NB4 (cell line): Measurements from ENCODE around the gene TXN2.

ENCODE experiments used
- POLR2A ChIP-seq: IDR thresholded peaks from 2 replicates; pipeline ENCODE4 v1.6.1; 2011; ENCODE audit warnings: mild to moderate bottlenecking; ENCODE audit not compliant: insufficient read length; ENCODE audit errors: extremely low read depth
- TF ChIP-seq, protein P1 (sequence below): IDR thresholded peaks from one replicate; pipeline ENCODE4 v1.5.1; 2012; ENCODE audit warnings: low read depth, low read length
- TF ChIP-seq, protein P2 (sequence below): IDR thresholded peaks from 2 replicates; pipeline ENCODE4 v1.6.1; 2011; ENCODE audit warnings: low read depth, low read length

DNA sequence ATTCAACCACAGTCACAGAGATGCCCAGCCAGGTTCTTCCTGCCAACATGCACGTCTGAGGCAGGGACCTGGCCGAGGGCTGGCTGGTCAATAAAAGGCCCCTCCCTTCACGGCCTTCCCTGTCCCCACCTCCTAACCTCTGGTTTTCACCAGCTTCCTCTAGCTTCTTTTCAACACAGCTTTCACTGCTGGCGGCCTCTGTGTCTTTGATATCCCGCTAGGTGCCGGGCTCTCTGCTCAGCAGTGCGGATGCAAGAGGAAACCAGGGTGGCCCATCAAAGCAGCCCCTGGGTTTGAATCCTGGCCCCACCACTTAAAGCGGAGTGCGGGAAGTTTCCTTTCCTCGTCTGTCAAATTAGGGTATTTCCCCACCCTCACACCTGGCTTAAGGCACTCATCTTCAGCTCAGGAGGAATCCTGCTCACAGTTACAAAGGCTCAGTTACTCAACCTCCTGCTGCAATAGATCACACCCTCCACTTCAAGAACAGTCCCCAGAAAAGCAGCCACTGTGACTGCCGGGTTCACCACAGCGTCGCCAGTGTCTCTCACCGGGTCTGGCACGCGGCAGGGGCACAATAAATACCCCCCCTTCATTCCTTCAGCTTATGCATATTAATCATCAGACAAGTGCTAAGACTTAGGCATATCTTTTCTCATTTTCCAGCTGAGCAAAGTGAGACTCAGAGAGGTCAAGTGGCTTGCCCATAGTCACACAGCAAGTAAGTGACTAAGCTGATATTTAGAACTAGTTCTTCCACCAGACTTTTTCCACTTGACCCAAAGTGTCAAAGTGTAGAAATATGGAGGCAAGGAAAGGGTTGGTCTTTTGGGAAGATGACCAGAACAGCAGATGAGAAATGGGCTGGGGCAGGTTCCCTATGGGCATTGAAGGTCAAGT is 45.7 kb downstream of the TXN2 start:
- TF ChIP-seq, protein P1, sequence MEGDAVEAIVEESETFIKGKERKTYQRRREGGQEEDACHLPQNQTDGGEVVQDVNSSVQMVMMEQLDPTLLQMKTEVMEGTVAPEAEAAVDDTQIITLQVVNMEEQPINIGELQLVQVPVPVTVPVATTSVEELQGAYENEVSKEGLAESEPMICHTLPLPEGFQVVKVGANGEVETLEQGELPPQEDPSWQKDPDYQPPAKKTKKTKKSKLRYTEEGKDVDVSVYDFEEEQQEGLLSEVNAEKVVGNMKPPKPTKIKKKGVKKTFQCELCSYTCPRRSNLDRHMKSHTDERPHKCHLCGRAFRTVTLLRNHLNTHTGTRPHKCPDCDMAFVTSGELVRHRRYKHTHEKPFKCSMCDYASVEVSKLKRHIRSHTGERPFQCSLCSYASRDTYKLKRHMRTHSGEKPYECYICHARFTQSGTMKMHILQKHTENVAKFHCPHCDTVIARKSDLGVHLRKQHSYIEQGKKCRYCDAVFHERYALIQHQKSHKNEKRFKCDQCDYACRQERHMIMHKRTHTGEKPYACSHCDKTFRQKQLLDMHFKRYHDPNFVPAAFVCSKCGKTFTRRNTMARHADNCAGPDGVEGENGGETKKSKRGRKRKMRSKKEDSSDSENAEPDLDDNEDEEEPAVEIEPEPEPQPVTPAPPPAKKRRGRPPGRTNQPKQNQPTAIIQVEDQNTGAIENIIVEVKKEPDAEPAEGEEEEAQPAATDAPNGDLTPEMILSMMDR: no peak
- TF ChIP-seq, protein P2, sequence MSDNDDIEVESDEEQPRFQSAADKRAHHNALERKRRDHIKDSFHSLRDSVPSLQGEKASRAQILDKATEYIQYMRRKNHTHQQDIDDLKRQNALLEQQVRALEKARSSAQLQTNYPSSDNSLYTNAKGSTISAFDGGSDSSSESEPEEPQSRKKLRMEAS: no peak
- TF ChIP-seq POLR2A: no peak
